ENCODE results near the gene ELMOD3.

DNA sequence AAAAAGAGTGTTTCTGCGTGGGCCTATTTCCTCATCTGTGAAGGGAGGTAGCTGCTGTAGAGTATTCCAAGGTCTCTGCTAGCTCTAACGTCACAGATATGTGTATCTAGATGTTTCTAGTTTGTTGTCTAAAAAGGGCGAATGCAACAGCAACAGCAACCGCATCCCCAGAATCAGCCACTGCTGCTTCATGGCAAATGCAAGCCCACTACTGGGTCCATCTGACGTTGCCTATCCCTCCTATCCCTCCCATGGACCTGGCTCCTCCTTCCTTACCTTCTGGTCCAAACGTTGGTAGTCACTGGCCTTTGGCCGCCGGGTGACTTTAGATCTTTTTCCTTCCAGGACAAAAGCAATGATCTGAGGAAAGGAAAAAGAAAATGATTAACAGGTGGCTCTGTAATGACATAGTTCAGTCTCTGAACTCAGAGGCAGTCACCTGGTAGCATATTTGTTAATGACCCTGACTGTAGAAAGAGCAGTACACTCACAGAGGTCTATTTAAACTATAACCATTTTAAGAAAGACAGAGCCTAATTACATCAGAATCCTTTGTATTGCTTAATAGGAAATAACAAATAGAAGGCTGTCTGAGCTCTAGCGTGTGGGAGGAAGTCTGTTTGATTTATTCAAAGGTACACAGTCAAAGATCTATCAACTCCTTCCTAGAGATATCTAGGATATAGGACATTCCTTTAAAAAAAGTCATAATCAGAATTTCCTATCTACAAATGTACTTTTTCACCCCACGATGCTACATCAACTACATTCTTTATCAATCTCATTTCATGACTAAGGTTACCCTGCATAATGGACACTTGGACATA, 29.7 kb upstream of the ELMOD3 start:
- TF ChIP-seq CTCF (conservative IDR thresholded peaks at IDR 0.05) (no peak), ZFX (IDR thresholded peaks at IDR 0.05) (no peak)
